Measurements from ENCODE around the gene SLC10A1.
A peak's percentile ranks its signal among the peaks of the same experiment; 100 is the strongest.
"Not testable (repeated sequence)": the region's sequence is repeated elsewhere in the genome, so short reads cannot be mapped to it uniquely, and the experiment has no call there.

Gene SLC10A1

GRCh38 chr14:69819607-69820006 is 22.6 kb upstream of the SLC10A1 start:
- no peak for TF ChIP-seq CTCF (IDR thresholded peaks at IDR 0.05; ENCODE audit: low read length, missing control alignments)
- H3K4me3 ChIP-seq (replicated peaks; ENCODE audit: low read depth, low read length), result no peak overlapping the region
- no peak for DNase-seq (ENCODE audit: low read depth)

GRCh38 chr14:69818758-69819191 is 21.7 kb upstream of the SLC10A1 start:
- H3K4me3 ChIP-seq (replicated peaks; ENCODE audit: low read depth, low read length), result no peak overlapping the region
- DNase-seq (ENCODE audit: low read depth), result peak; percentile 77
- TF ChIP-seq CTCF (IDR thresholded peaks at IDR 0.05; ENCODE audit: low read length, missing control alignments), result peak; percentile 68

- no peak for DNase-seq (ENCODE audit: low read depth)
- H3K4me3 ChIP-seq (replicated peaks; ENCODE audit: low read depth, low read length), result no peak overlapping the region
- no peak for TF ChIP-seq CTCF (IDR thresholded peaks at IDR 0.05; ENCODE audit: low read length, missing control alignments)
These were observed 19.2 kb upstream of the SLC10A1 start for GRCh38 chr14:69816216-69816615.

DNA sequence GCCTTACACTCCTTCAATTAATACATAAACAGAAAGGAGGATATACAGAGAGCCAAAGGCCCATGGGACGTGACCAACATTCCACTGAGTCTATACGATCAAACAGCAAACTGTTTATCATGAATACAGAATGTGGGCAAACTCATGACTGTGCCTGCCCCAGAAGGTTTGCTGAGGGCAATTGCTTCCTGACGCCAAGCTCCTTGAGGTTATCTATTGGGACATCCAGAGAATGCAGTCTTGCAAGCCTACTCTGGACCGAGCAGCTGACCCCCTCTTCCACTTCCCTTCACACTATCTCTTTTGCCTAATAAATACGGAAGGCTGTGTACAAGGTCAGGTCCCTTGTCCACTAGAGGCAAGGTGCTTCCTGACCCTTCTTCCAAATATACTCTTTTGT is 18.5 kb upstream of the SLC10A1 start:
- DNase-seq (ENCODE audit: low read depth), result no peak
- H3K4me3 ChIP-seq (replicated peaks; ENCODE audit: low read depth, low read length), result no peak overlapping the region
- TF ChIP-seq CTCF (IDR thresholded peaks at IDR 0.05; ENCODE audit: low read length, missing control alignments), result no peak

GRCh38 chr14:69814397-69814796 is 17.4 kb upstream of the SLC10A1 start:
- no peak for TF ChIP-seq CTCF (IDR thresholded peaks at IDR 0.05; ENCODE audit: low read length, missing control alignments)
- DNase-seq (ENCODE audit: low read depth), result no peak
- no peak overlapping the region for H3K4me3 ChIP-seq (replicated peaks; ENCODE audit: low read depth, low read length)

DNA sequence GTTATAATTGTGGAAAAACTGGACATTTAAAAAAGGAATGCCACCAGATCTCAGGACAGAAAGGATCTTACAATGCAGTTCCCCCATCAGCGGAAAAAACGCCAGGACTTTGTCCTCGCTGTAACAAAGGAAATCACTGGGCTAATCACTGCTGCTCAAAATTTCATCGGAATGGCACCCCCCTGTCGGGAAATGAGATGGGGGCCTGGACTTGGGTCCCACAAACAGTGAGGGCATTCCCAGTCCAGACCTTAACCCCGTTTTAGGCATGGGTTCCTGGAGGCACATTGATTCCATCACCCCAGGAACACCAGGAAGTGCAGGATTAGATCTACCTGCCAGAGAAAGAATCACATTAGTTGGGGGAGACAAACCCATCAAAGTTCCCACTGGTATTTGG is 16.3 kb upstream of the SLC10A1 start:
- DNase-seq (ENCODE audit: low read depth), result not testable (repeated sequence)

DNA sequence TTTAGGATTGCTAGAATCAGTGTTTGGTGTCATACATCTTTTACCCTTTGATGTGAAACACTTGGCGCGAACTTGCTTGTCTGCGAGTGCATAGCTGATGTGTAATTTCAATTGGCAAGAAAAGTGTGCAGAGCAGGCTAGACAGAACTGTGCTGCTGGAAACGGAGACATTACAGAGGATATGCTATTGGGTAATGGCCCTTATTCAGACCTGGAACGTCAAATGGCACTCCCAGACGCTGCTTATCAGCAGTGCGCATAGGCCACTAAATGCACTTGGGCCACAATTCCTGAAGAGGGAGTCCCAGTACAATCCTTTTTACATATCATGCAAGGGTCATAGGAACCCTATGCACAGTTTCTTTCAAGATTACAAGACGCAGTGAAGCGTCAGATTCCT is 15.7 kb upstream of the SLC10A1 start:
- no peak overlapping the region for H3K4me3 ChIP-seq (replicated peaks; ENCODE audit: low read depth, low read length)
- TF ChIP-seq CTCF (IDR thresholded peaks at IDR 0.05; ENCODE audit: low read length, missing control alignments), result no peak
- DNase-seq (ENCODE audit: low read depth), result no peak

More for the DNA sequence above, 16.3 kb upstream of the SLC10A1 start:
- H3K4me3 ChIP-seq (replicated peaks; ENCODE audit: low read depth, low read length), result not testable (repeated sequence)

GRCh38 chr14:69811868-69812252 is 14.8 kb upstream of the SLC10A1 start:
- DNase-seq (ENCODE audit: low read depth), result no peak
- TF ChIP-seq CTCF (IDR thresholded peaks at IDR 0.05; ENCODE audit: low read length, missing control alignments), result no peak

More at GRCh38 chr14:69811868-69812252, 14.8 kb upstream of the SLC10A1 start:
- no peak overlapping the region for H3K4me3 ChIP-seq (replicated peaks; ENCODE audit: low read depth, low read length)

Data from fibroblast of pulmonary artery (primary cell).